DLD1 (cell line): ENCODE measurements around the gene INHBE.
"Not testable (repeated sequence)": the region's sequence is repeated elsewhere in the genome, so short reads cannot be mapped to it uniquely, and the experiment has no call there.

Experiments
- in situ Hi-C: cut with HindIII; loops from 2 replicates; pipeline ENCODE4 v1.10.0; 2017; ENCODE audit warnings: low sequenced_read_pairs

The INHBE gene

DNA sequence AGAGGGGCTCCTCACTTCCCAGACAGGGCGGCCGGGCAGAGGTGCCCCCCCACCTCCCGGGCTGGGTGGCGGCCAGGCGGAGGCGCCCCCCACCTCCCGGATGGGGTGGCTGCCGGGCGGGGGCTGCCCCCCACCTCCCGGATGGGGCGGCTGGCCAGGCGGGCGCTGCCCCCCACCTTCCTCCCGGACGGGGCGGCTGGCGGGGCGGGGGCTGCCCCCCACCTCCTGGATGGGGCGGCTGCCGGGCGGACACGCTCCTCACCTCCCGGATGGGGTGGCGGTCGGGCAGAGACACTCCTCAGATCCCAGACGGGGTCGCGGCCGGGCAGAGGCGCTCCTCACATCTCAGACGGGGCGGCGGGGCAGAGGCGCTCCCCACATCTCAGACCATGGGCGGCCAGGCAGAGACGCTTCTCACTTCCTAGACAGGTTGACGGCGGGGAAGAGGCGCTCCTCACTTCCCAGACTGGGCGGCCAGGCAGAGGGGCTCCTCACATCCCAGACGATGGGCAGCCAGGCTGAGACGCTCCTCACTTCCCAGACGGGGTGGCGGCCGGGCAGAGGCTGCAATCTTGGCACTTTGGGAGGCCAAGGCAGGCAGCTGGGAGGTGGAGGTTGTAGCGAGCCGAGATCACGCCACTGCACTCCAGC lies 40.1 kb downstream of the INHBE start:
- in situ Hi-C loops: not testable (repeated sequence)

DNA sequence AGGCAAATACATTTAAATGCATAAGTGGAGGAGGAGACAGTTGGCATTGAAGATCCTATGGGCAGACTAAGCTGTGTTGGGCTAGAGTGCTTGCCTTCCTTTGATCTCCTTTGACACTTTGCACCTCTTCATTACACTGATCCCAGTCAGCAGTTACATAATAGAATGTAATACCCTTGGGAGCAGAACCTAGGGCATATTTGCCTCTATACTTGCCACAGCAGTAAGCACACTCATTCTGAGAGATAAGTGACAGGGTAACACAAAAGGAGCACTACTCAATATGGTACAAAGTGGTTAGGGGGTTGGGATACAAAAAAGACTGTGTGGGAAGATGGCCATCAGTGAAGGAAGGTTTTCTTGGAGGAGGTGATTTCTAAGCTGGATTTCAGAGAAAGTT lies 41.7 kb downstream of the INHBE start:
- in situ Hi-C loops: no loop called here

DNA sequence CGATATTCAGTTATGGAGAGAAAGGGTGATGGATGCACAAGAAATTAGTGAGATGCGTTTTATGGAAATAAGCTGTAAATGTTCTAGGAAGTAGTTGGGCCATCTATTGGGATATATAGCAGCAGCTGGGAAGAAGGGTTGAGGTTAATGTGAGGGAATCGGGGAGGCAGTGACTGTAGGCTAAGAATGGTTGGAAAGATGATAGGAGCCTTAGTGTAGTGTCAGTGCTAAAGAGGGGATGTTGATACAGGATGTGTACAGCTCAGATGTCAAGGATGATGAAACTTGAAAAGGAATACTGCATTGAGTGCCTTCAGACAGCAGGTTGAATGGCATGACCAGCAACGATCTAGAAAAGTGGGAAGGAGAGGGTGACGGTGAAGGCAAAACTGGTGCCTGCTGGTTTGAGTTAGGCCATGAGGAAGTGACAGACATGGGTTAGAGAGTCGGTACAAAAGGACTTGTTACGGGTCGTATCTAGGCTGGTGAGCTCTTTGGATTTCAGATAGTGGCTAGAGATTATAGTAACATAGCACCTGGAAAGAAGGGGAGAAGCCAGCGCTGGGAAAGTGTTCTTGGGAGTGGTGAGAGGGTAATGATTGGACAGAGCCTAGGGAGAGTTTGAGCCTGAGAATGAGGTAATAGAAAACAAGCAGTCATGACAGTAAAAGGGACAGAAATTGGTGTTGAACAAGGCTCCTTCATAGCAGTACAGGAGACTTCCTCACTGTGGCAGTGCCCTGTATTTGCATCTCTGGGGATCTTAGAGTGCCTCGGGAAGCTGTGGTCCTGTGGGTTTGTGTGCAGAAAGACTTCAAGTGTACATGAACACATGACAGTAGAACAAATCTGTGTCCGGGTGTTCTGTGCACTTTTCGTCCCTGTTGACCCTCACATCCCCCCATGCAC lies 42.4 kb downstream of the INHBE start:
- in situ Hi-C loops: no loop called here

DNA sequence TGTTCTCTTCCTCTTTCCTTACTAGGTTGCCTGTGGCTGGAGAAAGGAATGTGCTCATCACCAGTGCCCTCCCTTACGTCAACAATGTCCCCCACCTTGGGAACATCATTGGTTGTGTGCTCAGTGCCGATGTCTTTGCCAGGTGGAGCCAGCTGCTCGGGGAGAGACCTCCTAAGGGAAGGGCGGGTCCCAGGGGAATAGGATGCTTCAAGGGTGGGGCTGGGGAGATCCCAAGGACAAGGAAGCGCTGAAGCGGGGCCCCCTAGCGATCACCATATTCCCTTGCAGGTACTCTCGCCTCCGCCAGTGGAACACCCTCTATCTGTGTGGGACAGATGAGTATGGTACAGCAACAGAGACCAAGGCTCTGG lies 43.0 kb downstream of the INHBE start:
- in situ Hi-C loops: no loop called here

DNA sequence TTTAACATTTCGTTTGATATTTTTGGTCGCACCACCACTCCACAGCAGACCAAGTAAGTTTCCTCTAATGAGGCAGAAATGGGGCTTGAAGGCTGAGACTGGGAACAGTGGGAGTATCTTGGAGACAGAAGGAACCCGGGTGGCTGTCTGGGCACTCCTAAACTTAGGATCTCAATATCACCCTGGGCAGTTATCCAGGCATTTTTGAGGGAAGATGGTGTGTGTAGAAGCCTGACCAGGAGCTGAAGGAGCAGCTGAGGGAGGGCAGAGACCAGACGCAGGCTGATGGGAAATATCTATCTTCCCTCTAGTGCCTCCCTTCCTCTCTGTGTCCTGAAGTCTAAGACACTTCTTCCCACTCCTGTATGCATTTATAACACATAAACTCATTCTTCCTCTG lies 43.5 kb downstream of the INHBE start:
- in situ Hi-C loops: no loop called here

DNA sequence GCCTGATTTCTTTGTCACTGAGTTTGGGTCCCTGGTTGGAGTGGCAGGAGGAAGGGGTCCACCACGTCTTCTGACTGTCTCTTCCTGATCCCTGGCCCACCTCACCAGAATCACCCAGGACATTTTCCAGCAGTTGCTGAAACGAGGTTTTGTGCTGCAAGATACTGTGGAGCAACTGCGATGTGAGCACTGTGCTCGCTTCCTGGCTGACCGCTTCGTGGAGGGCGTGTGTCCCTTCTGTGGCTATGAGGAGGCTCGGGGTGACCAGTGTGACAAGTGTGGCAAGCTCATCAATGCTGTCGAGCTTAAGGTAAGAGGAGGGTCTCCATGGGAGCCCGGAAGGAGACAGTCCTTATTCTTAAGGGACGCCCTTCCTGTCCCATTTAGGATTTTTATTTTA lies 45.1 kb downstream of the INHBE start:
- in situ Hi-C loops: no loop called here

DNA sequence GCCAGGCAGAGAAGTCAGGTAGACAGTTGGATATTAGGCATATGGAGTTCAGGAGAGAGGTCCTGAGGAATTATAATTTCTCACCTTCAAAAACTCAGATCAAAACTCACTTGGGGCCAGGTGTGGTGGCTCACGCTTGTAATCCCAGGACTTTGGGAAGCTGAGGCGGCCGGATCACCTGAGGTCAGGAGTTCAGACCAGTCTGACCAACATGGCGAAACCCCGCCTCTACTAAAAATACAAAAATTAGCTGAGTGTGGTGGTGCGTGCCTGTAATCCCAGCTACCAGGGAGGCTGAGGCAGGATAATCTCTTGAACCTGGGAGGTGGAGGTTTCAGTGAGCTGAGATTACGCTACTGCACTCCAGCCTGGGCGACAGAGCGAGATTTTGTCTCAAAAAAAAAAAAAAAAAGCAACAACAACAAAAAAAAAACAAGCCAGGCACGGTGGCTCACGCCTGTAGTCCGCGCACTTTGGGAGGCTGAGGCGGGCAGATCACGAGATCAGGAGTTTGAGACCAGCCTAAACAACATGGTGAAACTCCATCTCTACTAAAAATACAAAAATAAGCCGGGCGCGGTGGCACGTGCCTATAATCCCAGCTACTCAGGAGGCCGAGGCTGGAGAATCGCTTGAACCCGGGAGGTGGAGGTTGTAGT lies 47.3 kb downstream of the INHBE start:
- in situ Hi-C loops: not testable (repeated sequence)

DNA sequence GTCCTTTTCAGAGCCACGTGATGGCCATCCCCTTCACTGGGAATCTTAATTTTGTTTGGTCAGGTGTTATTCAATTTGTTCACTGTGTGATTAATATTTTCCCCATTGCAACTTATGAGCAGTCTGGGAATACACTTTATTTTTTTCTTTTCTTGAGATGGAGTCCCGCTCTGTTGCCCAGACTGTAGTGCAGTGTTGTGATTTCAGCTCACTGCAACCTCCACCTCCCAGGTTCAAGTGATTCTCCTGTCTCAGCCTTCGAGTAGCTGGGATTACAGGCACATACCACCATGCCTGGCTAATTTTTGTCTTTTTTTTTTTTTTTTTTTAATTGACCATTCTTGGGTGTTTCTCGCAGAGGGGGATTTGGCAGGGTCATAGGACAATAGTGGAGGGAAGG lies 51.4 kb downstream of the INHBE start:
- in situ Hi-C loops: not testable (repeated sequence)
